ENCODE results near the gene DDX28.
"Not testable (repeated sequence)": the region's sequence is repeated elsewhere in the genome, so short reads cannot be mapped to it uniquely, and the experiment has no call there.

Gene DDX28

GRCh38 chr16:67979955-67980678, 42.9 kb downstream of the DDX28 start, which contains the start of gene DPEP3:
TSS of gene DPEP3 (minus strand) at chr16:67980499. CDS start at chr16:67980380, 119 bp downstream.
- TF ChIP-seq, protein P1, sequence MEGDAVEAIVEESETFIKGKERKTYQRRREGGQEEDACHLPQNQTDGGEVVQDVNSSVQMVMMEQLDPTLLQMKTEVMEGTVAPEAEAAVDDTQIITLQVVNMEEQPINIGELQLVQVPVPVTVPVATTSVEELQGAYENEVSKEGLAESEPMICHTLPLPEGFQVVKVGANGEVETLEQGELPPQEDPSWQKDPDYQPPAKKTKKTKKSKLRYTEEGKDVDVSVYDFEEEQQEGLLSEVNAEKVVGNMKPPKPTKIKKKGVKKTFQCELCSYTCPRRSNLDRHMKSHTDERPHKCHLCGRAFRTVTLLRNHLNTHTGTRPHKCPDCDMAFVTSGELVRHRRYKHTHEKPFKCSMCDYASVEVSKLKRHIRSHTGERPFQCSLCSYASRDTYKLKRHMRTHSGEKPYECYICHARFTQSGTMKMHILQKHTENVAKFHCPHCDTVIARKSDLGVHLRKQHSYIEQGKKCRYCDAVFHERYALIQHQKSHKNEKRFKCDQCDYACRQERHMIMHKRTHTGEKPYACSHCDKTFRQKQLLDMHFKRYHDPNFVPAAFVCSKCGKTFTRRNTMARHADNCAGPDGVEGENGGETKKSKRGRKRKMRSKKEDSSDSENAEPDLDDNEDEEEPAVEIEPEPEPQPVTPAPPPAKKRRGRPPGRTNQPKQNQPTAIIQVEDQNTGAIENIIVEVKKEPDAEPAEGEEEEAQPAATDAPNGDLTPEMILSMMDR (IDR thresholded peaks at IDR 0.05; ENCODE audit: extremely low read depth, missing control alignments): no peak
- DNase-seq (ENCODE audit: low spot score): no peak

- TF ChIP-seq, protein P1 (IDR thresholded peaks at IDR 0.05; ENCODE audit: extremely low read depth, missing control alignments): no peak
Observed at GRCh38 chr16:67977469-67978227, 45.4 kb downstream of the DDX28 start.

DNA sequence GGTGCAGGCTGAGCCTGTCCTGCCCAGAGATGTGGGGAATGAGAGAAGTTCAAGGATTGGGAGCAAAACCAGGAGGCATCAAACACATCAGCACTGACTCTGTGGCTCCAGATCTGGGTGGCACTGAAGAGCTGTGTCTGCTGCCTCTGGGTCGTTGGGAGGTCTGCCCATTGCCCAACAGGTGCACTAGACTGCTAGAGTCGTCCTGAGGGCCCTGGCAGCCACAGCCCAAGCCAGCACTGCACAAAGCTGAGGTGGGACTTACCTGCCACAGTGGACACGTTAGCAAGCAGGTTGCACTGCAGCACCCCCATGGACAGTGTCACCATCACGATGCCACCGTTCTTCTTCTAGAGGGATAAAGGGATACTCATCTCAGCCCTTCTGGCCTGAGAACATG, 46.0 kb downstream of the DDX28 start:
- DNase-seq (ENCODE audit: low spot score): no peak
- TF ChIP-seq, protein P1 (IDR thresholded peaks at IDR 0.05; ENCODE audit: extremely low read depth, missing control alignments): no peak

More at GRCh38 chr16:67977469-67978227, 45.4 kb downstream of the DDX28 start:
- DNase-seq (ENCODE audit: low spot score): no peak

DNA sequence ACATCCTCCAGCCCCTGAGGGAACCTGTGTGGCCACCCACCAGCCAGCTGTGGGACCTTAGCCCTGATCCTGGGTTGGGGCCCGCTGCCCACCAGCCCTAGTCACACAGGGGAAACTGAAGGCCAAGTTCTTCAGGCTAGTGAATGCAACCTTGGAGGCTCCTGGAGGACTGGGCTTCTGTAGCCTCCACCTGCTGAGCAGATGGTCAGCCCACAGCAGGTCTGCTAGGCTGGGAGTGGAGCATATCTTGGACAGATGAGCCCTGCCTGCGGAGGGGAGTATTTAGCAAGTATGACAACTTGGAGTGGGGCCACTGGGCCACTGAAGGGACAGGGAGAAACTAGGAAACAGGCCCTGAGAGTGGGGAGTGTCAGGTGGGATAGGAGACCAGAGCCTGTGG, 46.8 kb downstream of the DDX28 start:
- DNase-seq (ENCODE audit: low spot score): no peak
- TF ChIP-seq, protein P1 (IDR thresholded peaks at IDR 0.05; ENCODE audit: extremely low read depth, missing control alignments): no peak

DNA sequence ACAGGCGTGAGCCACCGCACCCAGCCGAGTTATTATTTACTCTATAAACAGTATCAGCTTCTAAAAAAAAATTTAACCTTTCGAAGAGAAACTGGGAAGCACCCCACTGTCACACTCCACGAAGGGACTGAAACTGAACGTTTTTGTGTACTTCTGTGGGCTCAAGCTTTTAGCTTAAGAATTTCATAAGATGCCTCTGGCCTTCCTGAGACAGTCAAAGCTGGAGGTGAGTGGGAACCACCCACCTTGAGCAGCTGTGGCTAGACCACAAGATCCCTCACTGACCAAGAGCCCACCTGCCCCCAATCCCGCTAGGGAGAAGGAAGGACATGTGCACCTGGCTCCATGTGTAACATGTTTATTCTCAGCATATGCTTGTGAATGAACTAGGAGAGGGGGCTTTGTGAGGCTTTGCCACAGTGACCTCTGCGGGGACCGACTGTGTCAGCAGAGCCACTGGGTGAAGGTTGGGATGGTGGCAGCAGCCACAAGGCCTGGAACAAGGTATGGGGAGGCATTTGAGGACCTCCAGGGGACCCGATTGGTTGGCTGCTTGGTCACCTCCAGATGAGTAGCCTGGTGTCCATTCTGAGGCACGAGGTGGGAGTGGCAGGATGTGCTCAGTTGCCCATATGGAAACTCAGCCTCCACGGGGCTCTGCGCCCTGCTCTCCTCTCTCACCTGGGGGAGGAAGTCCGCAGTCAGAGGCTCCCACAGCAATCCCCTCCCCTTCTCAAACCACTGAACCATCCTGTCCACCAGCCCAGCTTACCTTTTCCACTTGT, 47.5 kb downstream of the DDX28 start:
- peak; percentile 64 for DNase-seq (ENCODE audit: low spot score)
- TF ChIP-seq, protein P1 (IDR thresholded peaks at IDR 0.05; ENCODE audit: extremely low read depth, missing control alignments): no peak

DNA sequence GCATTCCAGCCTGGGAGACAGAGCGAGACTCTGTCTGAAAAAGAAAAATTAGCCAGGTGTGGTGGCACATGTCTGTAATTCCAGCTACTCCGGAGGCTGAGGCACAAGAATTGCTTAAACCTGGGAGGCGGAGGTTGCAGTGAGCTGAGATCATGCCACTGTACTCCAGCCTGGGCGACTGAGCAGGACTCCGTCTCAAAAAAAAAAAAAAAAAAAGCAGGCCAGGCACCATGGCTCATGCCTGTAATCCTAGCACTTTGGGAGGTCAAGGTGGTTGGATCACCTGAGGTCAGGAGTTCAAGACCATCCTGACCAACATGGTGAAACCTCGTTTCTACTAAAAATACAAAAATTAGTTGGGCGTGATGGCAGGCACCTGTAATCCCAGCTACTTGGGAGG, 50.7 kb downstream of the DDX28 start:
- DNase-seq (ENCODE audit: low spot score): not testable (repeated sequence)

DNA sequence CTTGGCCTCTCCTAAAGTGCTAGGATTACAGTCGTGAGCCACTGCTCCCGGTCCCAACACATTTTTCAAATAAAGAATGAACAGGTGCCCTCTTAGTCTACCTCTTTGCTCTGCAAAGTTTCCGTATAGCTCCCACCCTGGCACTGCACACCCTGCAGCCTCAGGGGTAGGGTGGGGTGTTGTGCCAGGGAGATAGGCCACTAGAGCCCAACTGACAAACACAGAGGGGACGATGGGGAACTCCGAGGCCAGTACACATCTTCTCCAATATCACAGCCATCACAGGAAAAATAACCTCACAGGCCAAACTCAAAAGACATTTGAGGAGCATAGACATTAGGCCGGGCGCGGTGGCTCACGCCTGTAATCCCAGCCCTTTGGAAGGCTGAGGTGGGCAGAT, 51.9 kb downstream of the DDX28 start:
- TF ChIP-seq, protein P1 (IDR thresholded peaks at IDR 0.05; ENCODE audit: extremely low read depth, missing control alignments): no peak
- DNase-seq (ENCODE audit: low spot score): no peak
